IMR-90 (cell line): ENCODE measurements around the gene ZAP70. TPM values are rescaled to one million over a fixed set of nuclear protein-coding genes. Genes with fewer than 3 reads are reported as not detected.

Experiments
- ATAC-seq: fragments of 200-7000 bp; cut with Tn5 transposase; 2 replicates; pipeline ENCODE4 v1.9.1; 2020; ENCODE audit warnings: low read depth, mild to moderate bottlenecking, moderate library complexity
- BruUV-seq: library from RNA; stranded (reverse); fragments of 400-500 nt; replicated peaks from 2 replicates; lab custom pipeline; 2021; lab: Mats Ljungman, UMichigan
- CTCF ChIA-PET: fragments of 300-600 bp; formaldehyde crosslinking; extraction: SDS; loops from one replicate; lab custom pipeline; 2021; ENCODE audit warnings: antibody characterized with exemption; lab: Yijun Ruan, JAX
- POLR2A ChIA-PET: fragments of 300-600 bp; sonication (Branson Sonifier 250); formaldehyde crosslinking; loops from one replicate; lab custom pipeline; 2022; ENCODE audit warnings: antibody characterized with exemption; ENCODE audit not compliant: unreplicated experiment; lab: Charles Lee
- DNase-seq: peaks from one replicate; pipeline ENCODE4 v3.0.0; 2013
- H2AFZ ChIP-seq: replicated peaks from 2 replicates; pipeline ENCODE3; 2013; ENCODE audit warnings: low read length, mild to moderate bottlenecking; ENCODE audit not compliant: poor library complexity
- H2AK5ac ChIP-seq: 2 replicates; pipeline ENCODE4 v1.6.1; 2013; ENCODE audit warnings: low read depth, low read length, inconsistent platforms
- H2AK9ac ChIP-seq: replicated peaks from 2 replicates; pipeline ENCODE3; 2013; ENCODE audit warnings: mild to moderate bottlenecking, low read depth, low read length, moderate library complexity; ENCODE audit not compliant: poor library complexity
- H2BK120ac ChIP-seq: 2 replicates; pipeline ENCODE4 v1.6.1; 2013; ENCODE audit warnings: low read depth, low read length, inconsistent platforms
- H2BK15ac ChIP-seq: 3 replicates; pipeline ENCODE4 v1.6.1; 2013; ENCODE audit warnings: low read depth, low read length, inconsistent platforms
- H2BK20ac ChIP-seq: 2 replicates; pipeline ENCODE4 v1.6.1; 2013; ENCODE audit warnings: low read depth, mild to moderate bottlenecking, inconsistent platforms, low read length, moderate library complexity
- H2BK5ac ChIP-seq: 2 replicates; pipeline ENCODE4 v1.6.1; 2013; ENCODE audit warnings: mild to moderate bottlenecking, low read depth, low read length, inconsistent platforms; ENCODE audit not compliant: poor library complexity, severe bottlenecking
- H3K14ac ChIP-seq: replicated peaks from 2 replicates; pipeline ENCODE4 v1.6.1; 2013; ENCODE audit warnings: low read depth, low read length, inconsistent platforms
- H3K18ac ChIP-seq: 2 replicates; pipeline ENCODE4 v1.6.1; 2013; ENCODE audit warnings: low read depth, low read length, control low read depth
- H3K23ac ChIP-seq: 2 replicates; pipeline ENCODE4 v1.6.1; 2013; ENCODE audit warnings: low read depth, low read length, inconsistent platforms
- H3K27ac ChIP-seq: 2 replicates; pipeline ENCODE4 v1.5.1; 2013; ENCODE audit warnings: mild to moderate bottlenecking, control low read depth, low read length; ENCODE audit not compliant: insufficient read depth
- H3K27me3 ChIP-seq: 2 replicates; pipeline ENCODE4 v1.6.1; 2013; ENCODE audit warnings: low read length; ENCODE audit not compliant: control insufficient read depth, insufficient read depth
- H3K36me3 ChIP-seq: 2 replicates; pipeline ENCODE4 v1.6.1; 2013; ENCODE audit warnings: low read length, mixed read lengths; ENCODE audit not compliant: control insufficient read depth, insufficient read depth
- H3K4ac ChIP-seq: 2 replicates; pipeline ENCODE4 v1.6.1; 2013; ENCODE audit warnings: low read depth, low read length, inconsistent platforms
- H3K4me1 ChIP-seq: 2 replicates; pipeline ENCODE4 v1.6.1; 2013; ENCODE audit warnings: low read length, mixed read lengths; ENCODE audit not compliant: control insufficient read depth, insufficient read depth
- H3K4me2 ChIP-seq: 2 replicates; pipeline ENCODE4 v1.6.1; 2013; ENCODE audit warnings: low read depth, mild to moderate bottlenecking, control low read depth, low read length, moderate library complexity
- H3K4me3 ChIP-seq: 2 replicates; pipeline ENCODE4 v1.5.1; 2013; ENCODE audit warnings: low read depth, mild to moderate bottlenecking, control low read depth, low read length, moderate library complexity; ENCODE audit not compliant: insufficient read depth
- H3K56ac ChIP-seq: 2 replicates; pipeline ENCODE4 v1.6.1; 2013; ENCODE audit warnings: low read length, inconsistent platforms; ENCODE audit not compliant: insufficient read depth; ENCODE audit errors: extremely low read depth
- H3K79me1 ChIP-seq, 2 experiments: 2 replicates each; pipeline ENCODE4 v1.6.1; 2013; ENCODE audit warnings: low read length in 2 of 2, inconsistent platforms in 1 of 2, low read depth in 1 of 2
- H3K9ac ChIP-seq: 2 replicates; pipeline ENCODE4 v1.6.1; 2013; ENCODE audit warnings: low read depth, low read length, control low read depth
- H3K9me1 ChIP-seq: 2 replicates; pipeline ENCODE4 v1.6.1; 2013; ENCODE audit warnings: low read length, inconsistent platforms; ENCODE audit not compliant: insufficient read depth
- H3K9me3 ChIP-seq: 2 replicates; pipeline ENCODE4 v1.6.1; 2013; ENCODE audit warnings: low read length; ENCODE audit not compliant: control insufficient read depth, insufficient read depth
- H4K20me1 ChIP-seq: 2 replicates; pipeline ENCODE4 v1.6.1; 2013; ENCODE audit warnings: low read length, inconsistent platforms; ENCODE audit not compliant: insufficient read depth
- H4K5ac ChIP-seq: 2 replicates; pipeline ENCODE4 v1.6.1; 2013; ENCODE audit warnings: mild to moderate bottlenecking, low read depth, low read length, control low read depth
- H4K8ac ChIP-seq, 2 experiments: 2 replicates each; pipeline ENCODE4 v1.6.1; 2013; ENCODE audit warnings: low read depth in 2 of 2, low read length in 2 of 2, control low read depth in 1 of 2, inconsistent platforms in 1 of 2
- H4K91ac ChIP-seq: 2 replicates; pipeline ENCODE4 v1.6.1; 2013; ENCODE audit warnings: low read depth, low read length, inconsistent platforms; ENCODE audit not compliant: insufficient read depth
- ELK1 ChIP-seq: fragments of 150-350 bp; IDR thresholded peaks from 2 replicates; pipeline ENCODE4 v1.6.1; 2016; ENCODE audit warnings: low read depth, mild to moderate bottlenecking, low read length, moderate library complexity, borderline replicate concordance
- MAFK ChIP-seq: IDR thresholded peaks from 2 replicates; pipeline ENCODE4 v1.6.1; 2012; ENCODE audit warnings: low read depth, low read length, improper control_type of control experiment
- NFE2L2 ChIP-seq: fragments of 150-350 bp; IDR thresholded peaks from 2 replicates; pipeline ENCODE4 v1.6.1; 2016; ENCODE audit warnings: low read depth, mild to moderate bottlenecking, low read length
- WGBS, 2 experiments: methylation state at CpG; one replicate each; pipeline versions ENCODE4 v1.1.5 to v1.1.7; 2013; ENCODE audit warnings: missing lambda C conversion rate in 2 of 2; ENCODE audit not compliant: insufficient read length in 1 of 2; ENCODE audit errors: extremely low coverage in 2 of 2; 5-methylcytosine and 5-hydroxymethylcytosine counted together
- dilution Hi-C: fragments of 300-500 bp; cut with HindIII; formaldehyde crosslinking; loops from one replicate; pipeline ENCODE4 v1.14.3; 2018; ENCODE audit warnings: low sequenced_read_pairs; ENCODE audit not compliant: unreplicated experiment
- in situ Hi-C: fragments of 300-500 bp; cut with MboI; formaldehyde crosslinking; loops from 3 replicates; pipeline ENCODE4 v1.14.3; 2019; ENCODE audit warnings: low sequenced_read_pairs, inconsistent platforms, mixed read lengths
- intact Hi-C: fragments of 100-400 bp; cut with micrococcal nuclease; formaldehyde crosslinking; loops from 2 replicates; pipeline ENCODE4 v1.10.0; 2022
- polyA plus RNA-seq, 3 experiments: library from polyadenylated mRNA; depleted of rRNA; stranded (reverse); fragments of >200 nt; gene quantifications; 2 replicates each; pipeline ENCODE4 v1.2.3, GENCODE V29; 2012; ENCODE audit warnings: low replicate concordance in 1 of 3
- total RNA-seq: library from RNA; depleted of rRNA; stranded (reverse); fragments of >200 nt; gene quantifications from 2 replicates; pipeline ENCODE4 v1.2.3, GENCODE V29; 2012

ZAP70 gene
- total and polyA plus RNA-seq, 2 of the 4 experiments (the other 2 are of a cell fraction), result under 0.01 to 0.09 TPM

- ATAC-seq (no peak), DNase-seq (no peak)
- Histone ChIP-seq H4K91ac (no peak overlapping the region), H2BK15ac (no peak overlapping the region), H4K20me1 (no peaks in the 10 kb centered on the region), H2AK5ac (no peak overlapping the region), H3K4me1 (peaks cover 2% of the 10 kb centered on the region; the same call in 1 of the 2 replicates), H2BK20ac (no peak overlapping the region), H2BK120ac (no peak overlapping the region), H3K9me3 (no peaks in the 10 kb centered on the region), H2BK5ac (no peak overlapping the region), H3K14ac (no peak overlapping the region), H3K36me3 (no peaks in the 10 kb centered on the region), H3K79me1 (no peaks in the 10 kb centered on the region), H3K27ac (no peak overlapping the region), H3K4me3 (no peak overlapping the region), H3K18ac (no peak overlapping the region), H2AK9ac (no peak overlapping the region), H3K56ac (no peak overlapping the region), H4K8ac (no peak overlapping the region), H3K27me3 (no peaks in the 10 kb centered on the region), H3K9ac (no peak overlapping the region), H3K9me1 (0 out of 2 replicates have a peak, but pooled peaks cover 3% of the 10 kb centered on the region), H3K4me2 (no peak overlapping the region), H2AFZ (no peak overlapping the region), H3K23ac (no peak overlapping the region), H3K4ac (no peak overlapping the region), H4K5ac (no peak overlapping the region)
- dilution Hi-C loops (no loop called here), intact Hi-C loops (no loop called here), in situ Hi-C loops (loop anchor here (25.0 kb wide), 1 partner anchor 1608 kb away; no protein-coding TSS in a partner anchor)
- ChIA-PET CTCF (no interaction called here), POLR2A (no interaction called here)
- no TSS peak for BruUV-seq
- no CpG with 5 or more reads among the region's 1 CpG for WGBS, 2 experiments
- TF ChIP-seq MAFK (no peak), NFE2L2 (no peak), ELK1 (no peak)
Observed at GRCh38 chr2:97670471-97670870, 42.9 kb upstream of the ZAP70 start.
